Naive B cell (primary cell): ENCODE results near the gene AMPD2. TPM values are rescaled to one million over a fixed set of nuclear protein-coding genes. Genes with fewer than 3 reads are reported as not detected.

Source experiments
- ATAC-seq, 2 donors: fragments of 150-1000 bp; cut with Tn5 transposase; 2 replicates each; pipeline ENCODE4 v1.10.0; 2021; ENCODE audit warnings: low read depth in 2 of 2, mild to moderate bottlenecking in 2 of 2, moderate library complexity in 2 of 2
- DNase-seq: peaks from one replicate; pipeline ENCODE4 v3.0.0; 2022
- H3K27ac Mint-ChIP-seq, 6 donors: one replicate each; pipeline ENCODE4 v1.8.0; 2020 to 2022; ENCODE audit warnings: mild to moderate bottlenecking in 6 of 6, mixed read lengths in 6 of 6, moderate library complexity in 5 of 6, inconsistent platforms in 2 of 6
- H3K27me3 Mint-ChIP-seq, 3 donors: one replicate each; pipeline ENCODE4 v1.8.0; 2021 to 2022; ENCODE audit warnings: mixed read lengths in 3 of 3, mild to moderate bottlenecking in 1 of 3
- H3K36me3 Mint-ChIP-seq, 2 donors: one replicate each; pipeline ENCODE4 v1.8.0; 2020 to 2022; ENCODE audit warnings: mixed read lengths in 2 of 2, inconsistent platforms in 1 of 2, mild to moderate bottlenecking in 1 of 2
- H3K4me1 Mint-ChIP-seq, 3 donors: one replicate each; pipeline ENCODE4 v1.8.0; 2020 to 2022; ENCODE audit warnings: mixed read lengths in 3 of 3, inconsistent platforms in 1 of 3, mild to moderate bottlenecking in 1 of 3, moderate library complexity in 1 of 3
- H3K4me3 Mint-ChIP-seq, 8 donors: one replicate each; pipeline ENCODE4 v1.8.0; 2020 to 2022; ENCODE audit warnings: mild to moderate bottlenecking in 8 of 8, mixed read lengths in 8 of 8, moderate library complexity in 8 of 8, inconsistent platforms in 2 of 8
- H3K9me3 Mint-ChIP-seq, 7 donors: one replicate each; pipeline ENCODE4 v1.8.0; 2020 to 2022; ENCODE audit warnings: mixed read lengths in 7 of 7, mild to moderate bottlenecking in 5 of 7, inconsistent platforms in 2 of 7, moderate library complexity in 1 of 7
- polyA plus RNA-seq, 6 donors: library from polyadenylated mRNA; unstranded; fragments of 300-500 nt; fragmentation: Illumina TruSeq; gene quantifications; one replicate each; pipeline ENCODE4 v1.2.3, GENCODE V29; 2021; ENCODE audit warnings: low read depth in 6 of 6

Gene AMPD2
- polyA plus RNA-seq, 6 donors from 2014 or later: 14.3 to 34.9 (median 25.6) TPM

DNA sequence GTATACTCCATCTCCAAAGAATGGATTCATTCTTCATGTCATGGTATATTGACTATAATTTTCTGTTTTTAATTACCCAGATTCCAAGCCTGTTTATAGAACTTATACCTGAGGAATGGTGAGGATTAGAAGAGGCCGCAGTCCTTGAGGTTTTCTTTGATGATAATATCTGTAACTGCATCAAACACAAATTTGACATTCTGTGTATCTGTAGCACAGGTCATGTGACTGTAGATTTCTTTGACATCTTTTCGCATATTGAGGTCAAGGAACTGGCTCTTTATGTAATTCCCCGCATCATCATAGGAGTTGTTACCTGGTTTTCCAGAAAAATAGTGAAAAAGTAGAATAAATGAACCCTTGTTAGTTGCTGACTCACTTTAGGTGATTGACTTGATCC lies 16.4 kb upstream of the AMPD2 start:
- H3K36me3 Mint-ChIP-seq: no peaks in the 10 kb centered on the region
- peaks cover 0 to 5% (median 0%) of the 10 kb centered on the region in 3 donors for H3K4me1 Mint-ChIP-seq
- DNase-seq (no peak), ATAC-seq (no peak)
- no peak overlapping the region for H3K27ac Mint-ChIP-seq
- H3K4me3 Mint-ChIP-seq: no peak overlapping the region
- no peaks in the 10 kb centered on the region for H3K27me3 Mint-ChIP-seq
- H3K9me3 Mint-ChIP-seq: no peaks in the 10 kb centered on the region

DNA sequence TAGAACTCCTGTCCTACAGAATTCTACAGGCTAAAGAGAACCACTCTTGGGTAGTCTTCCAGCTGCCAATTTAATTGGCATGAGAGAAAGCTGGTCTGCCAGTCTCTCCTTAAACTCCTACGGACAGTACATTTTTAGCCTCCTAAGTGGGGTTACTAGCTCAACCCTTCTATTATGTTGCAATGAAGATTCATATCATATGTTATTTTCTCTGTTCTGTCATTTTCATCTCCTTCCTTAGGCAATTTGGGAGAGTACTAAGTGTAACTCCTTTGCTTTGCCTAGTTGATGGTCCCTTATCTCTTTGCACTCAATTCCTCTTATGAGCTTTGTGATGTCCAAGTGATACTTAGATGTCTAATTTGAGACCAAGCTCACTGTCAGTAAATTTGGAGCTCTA lies 14.3 kb upstream of the AMPD2 start:
- H3K36me3 Mint-ChIP-seq: no peaks in the 10 kb centered on the region
- no peak overlapping the region for H3K27ac Mint-ChIP-seq
- ATAC-seq (no peak), DNase-seq (no peak)
- H3K4me1 Mint-ChIP-seq: peaks cover 0 to 2% (median 0%) of the 10 kb centered on the region in 3 donors
- H3K27me3 Mint-ChIP-seq: no peaks in the 10 kb centered on the region
- H3K9me3 Mint-ChIP-seq: no peaks in the 10 kb centered on the region
- no peak overlapping the region for H3K4me3 Mint-ChIP-seq

DNA sequence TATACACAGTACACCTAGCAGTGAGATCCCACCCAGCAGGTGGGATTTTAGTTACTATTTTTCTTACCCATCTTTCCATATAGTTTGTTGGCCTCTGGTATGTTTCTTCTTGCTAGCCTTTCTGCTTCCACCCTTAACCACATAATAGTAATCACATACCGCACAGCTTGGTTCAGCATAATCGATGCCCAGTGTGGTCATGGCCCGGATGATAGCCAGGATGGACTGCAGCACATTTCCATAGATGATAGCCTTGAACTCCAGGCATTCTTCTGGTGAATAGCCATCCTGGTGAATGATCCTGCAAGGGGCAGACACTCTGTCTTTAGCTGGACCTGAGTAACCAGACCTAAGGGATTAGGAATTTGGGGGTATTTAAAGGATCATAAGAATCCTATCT lies 9.8 kb upstream of the AMPD2 start:
- H3K27ac Mint-ChIP-seq: no peak overlapping the region
- DNase-seq (no peak), ATAC-seq (no peak)
- no peaks in the 10 kb centered on the region for H3K9me3 Mint-ChIP-seq
- no peaks in the 10 kb centered on the region for H3K36me3 Mint-ChIP-seq
- H3K4me1 Mint-ChIP-seq: peaks cover 0 to 3% (median 0%) of the 10 kb centered on the region in 3 donors
- no peak overlapping the region for H3K4me3 Mint-ChIP-seq
- peaks cover 0 to 4% (median 0%) of the 10 kb centered on the region in 3 donors for H3K27me3 Mint-ChIP-seq

DNA sequence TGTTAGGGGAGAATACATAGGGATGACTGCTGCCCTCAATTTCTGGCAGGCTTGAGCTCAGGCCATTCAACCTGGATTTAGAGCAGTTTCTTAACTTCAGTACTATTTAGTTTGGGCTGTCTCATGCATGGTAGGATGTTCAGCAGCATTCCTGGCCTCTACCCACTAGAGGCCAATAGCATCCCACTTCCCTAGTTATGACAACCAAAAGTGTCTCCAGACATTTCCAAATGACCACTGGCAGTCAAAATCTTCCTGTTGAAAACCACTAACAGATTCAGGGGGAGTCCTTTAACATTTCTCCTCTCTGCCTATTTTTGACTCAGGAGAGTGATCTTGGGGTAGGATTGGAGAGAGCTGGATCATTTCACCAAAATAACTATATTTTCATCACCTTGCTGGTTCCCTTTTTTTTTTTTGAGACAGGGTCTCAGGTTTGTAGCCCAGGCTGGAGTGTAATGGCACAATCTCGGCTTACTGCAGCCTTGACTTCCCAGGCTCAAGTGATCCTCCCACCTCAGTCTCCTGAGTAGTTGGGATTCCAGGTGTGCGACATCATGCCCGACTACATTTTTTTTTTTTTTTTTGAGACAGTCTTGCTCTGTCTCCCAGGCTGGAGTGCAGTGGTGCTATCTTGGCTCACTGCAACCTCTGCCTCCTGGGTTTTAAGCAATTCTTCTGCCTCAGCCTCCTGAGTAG lies 8.9 kb upstream of the AMPD2 start:
- no peaks in the 10 kb centered on the region for H3K9me3 Mint-ChIP-seq
- H3K27ac Mint-ChIP-seq: no peak overlapping the region
- peaks cover 4 to 8% (median 6%) of the 10 kb centered on the region in 3 donors for H3K4me1 Mint-ChIP-seq
- H3K36me3 Mint-ChIP-seq: no peaks in the 10 kb centered on the region
- ATAC-seq (no peak), DNase-seq (no peak)
- peaks cover 0 to 4% (median 0%) of the 10 kb centered on the region in 3 donors for H3K27me3 Mint-ChIP-seq
- no peak overlapping the region for H3K4me3 Mint-ChIP-seq

DNA sequence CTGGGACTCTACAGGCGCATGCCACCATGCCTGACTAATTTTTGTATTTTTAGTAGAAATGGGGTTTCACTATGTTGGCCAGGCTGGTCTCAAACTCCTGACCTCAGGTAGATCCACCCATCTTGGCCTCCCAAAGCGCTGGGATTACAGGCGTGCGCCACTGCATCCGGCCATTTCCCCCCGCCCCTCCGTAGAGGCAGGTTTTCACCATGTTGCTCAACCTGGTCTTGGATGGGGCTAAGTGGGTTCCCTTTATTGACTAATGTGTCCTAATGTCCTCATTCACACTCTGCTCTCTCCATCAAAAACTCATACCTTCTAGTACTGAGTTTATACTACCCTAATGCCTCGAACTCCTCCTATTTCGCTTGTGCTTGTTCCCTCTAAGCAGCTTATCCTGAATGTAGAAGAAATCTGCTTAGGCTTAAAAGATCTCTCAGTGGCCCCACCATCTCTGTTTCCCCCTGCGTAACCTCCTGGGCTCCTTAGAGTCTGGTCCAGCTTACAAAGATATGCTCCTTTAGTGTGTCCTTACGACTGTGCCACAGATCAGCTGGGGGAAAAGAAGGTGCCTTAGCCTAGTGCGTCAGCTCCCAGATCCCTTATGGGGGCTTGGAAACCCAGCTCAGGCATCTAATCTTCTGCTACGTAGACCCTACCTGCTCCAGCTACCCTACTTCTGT lies 8.2 kb upstream of the AMPD2 start:
- no peaks in the 10 kb centered on the region for H3K36me3 Mint-ChIP-seq

DNA sequence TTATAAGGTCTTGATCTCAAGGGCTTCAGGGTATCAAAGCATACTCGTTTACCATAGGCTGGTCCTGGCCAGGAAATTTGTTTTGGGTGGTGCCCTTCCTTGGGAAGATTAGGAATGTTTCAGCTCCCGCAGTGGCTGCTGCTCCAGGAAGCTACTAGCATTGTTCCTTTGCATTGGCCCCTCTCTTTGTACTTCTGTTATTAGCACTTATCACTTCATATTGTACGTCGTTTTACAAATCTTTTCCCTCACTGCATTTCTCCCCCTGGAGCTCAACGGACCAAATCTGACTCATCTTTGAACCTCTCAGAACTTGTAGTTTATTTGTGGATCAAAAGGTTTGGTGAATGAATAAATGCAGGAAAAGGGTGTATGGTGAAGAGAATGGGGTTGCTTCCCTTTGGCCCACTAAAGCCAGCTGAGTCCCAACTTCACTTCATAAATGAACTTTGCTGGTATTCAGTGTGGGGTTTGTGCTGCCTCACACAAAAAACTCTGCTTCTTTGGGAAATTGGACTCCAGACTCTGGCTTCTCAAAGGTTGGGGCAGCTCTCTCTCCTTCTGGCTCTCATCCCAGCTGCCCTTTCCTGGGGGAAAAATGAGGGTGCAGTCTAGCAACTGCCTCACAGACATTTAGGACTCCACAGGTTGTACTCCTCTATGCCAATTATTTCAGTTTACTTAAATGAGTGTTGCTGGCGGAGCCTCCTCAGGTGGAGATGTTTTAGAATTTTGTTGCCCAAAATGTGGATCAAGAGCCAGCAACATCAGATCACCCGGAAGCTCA lies 6.1 kb upstream of the AMPD2 start:
- H3K27ac Mint-ChIP-seq: peak overlapping the region in 1 of 6 donors; percentile 70
- no peak overlapping the region for H3K4me3 Mint-ChIP-seq
- no peak for DNase-seq
- H3K27me3 Mint-ChIP-seq: peaks cover 0 to 4% (median 0%) of the 10 kb centered on the region in 3 donors
- H3K4me1 Mint-ChIP-seq: peaks cover 18 to 19% (median 19%) of the 10 kb centered on the region in 3 donors
- H3K9me3 Mint-ChIP-seq: no peaks in the 10 kb centered on the region
- no peak for ATAC-seq
- no peaks in the 10 kb centered on the region for H3K36me3 Mint-ChIP-seq

More for the DNA sequence above, 8.2 kb upstream of the AMPD2 start:
- ATAC-seq (no peak), DNase-seq (no peak)
- H3K27me3 Mint-ChIP-seq: peaks cover 0 to 4% (median 0%) of the 10 kb centered on the region in 3 donors
- no peaks in the 10 kb centered on the region for H3K9me3 Mint-ChIP-seq
- peaks cover 11 to 15% (median 12%) of the 10 kb centered on the region in 3 donors for H3K4me1 Mint-ChIP-seq
- H3K4me3 Mint-ChIP-seq: no peak overlapping the region
- H3K27ac Mint-ChIP-seq: peak overlapping the region in 1 of 6 donors; percentile 48

DNA sequence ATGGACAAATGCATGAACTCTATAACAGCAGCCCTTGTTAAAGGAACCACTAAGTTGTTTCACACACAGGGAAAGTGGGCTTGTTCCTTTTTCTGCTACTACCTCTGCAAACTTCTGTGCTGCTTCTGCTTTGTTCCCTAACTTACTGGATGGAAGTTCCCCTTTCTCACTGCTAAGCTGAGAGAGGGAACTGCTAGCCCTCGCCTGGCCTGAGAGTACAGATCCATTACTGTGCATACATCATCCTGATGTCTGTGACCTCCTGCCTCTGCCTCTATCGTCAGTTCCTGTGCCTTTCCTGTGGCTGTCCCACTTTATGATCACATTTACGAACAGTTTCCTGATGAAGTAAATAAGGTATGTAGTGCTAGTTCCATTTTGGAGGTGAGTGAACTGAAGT lies 3.8 kb upstream of the AMPD2 start:
- ATAC-seq: peak; percentile 79 to 80
- Mint-ChIP-seq H3K36me3 (no peaks in the 10 kb centered on the region), H3K27me3 (peaks cover 0 to 4% (median 0%) of the 10 kb centered on the region in 3 donors), H3K4me1 (peaks cover 33 to 40% (median 33%) of the 10 kb centered on the region in 3 donors), H3K9me3 (no peaks in the 10 kb centered on the region), H3K4me3 (peak overlapping the region in 4 of 8 donors; percentile 7 to 49 (median 36)), H3K27ac (peak overlapping the region; percentile 3 to 88 (median 40))
- peak; percentile 62 for DNase-seq

DNA sequence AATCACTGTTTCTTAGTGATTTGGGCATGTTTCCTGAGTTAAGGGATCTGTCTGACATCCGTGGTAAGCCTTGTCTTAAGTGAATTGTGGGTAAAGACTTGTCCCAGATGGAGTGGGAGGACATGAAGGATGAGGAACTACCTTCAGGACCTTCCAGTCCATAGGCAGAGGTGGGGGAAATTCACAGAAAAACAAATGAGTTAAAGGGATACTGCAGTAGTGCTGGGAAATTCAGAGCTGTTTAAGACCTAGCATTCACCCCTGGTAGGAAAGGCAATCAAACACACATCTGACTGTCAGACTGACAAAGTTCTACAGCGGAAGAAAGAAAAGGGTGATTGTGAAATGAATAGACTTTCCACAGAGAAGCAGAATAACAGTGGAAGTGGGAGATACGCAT lies 3.2 kb upstream of the AMPD2 start:
- H3K36me3 Mint-ChIP-seq: no peaks in the 10 kb centered on the region
- no peaks in the 10 kb centered on the region for H3K9me3 Mint-ChIP-seq
- ATAC-seq: no peak
- H3K4me1 Mint-ChIP-seq: peaks cover 37 to 42% (median 38%) of the 10 kb centered on the region in 3 donors
- DNase-seq: no peak
- H3K27me3 Mint-ChIP-seq: peaks cover 0 to 4% (median 0%) of the 10 kb centered on the region in 3 donors
- peak overlapping the region in 2 of 8 donors; percentile 17 to 44 for H3K4me3 Mint-ChIP-seq
- H3K27ac Mint-ChIP-seq: peak overlapping the region in 5 of 6 donors; percentile 3 to 88 (median 63)

DNA sequence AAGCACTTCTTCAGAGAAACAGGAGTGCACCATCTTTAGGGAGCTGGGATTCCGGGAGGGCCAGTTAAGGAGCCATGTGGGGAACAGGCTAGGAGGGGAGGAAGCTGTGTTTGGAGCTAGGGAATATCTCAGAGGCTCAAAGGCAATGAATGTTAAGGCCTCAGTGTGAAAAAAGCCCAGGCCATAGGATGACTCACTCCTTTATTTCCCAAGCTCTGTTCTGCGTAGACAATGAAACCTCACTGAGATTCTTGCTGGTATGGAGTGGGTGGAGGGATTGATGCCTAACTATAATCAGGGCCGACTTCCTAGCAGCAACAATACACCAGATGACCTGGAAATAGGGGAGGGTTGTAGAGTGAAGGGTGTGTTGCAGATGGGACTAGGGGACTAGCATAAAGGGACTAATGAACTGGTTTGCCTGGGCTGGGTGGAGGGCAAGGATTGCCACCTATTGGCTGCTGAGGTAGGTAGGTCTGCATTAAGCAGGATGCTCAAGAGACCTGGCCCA lies 2.3 kb upstream of the AMPD2 start:
- Mint-ChIP-seq H3K9me3 (no peaks in the 10 kb centered on the region), H3K4me3 (peak overlapping the region in 1 of 8 donors; percentile 44), H3K4me1 (peaks cover 46 to 51% (median 47%) of the 10 kb centered on the region in 3 donors), H3K27ac (peak overlapping the region in 2 of 6 donors; percentile 33 to 37), H3K36me3 (no peaks in the 10 kb centered on the region), H3K27me3 (no peaks in the 10 kb centered on the region)
- ATAC-seq (no peak), DNase-seq (no peak)

DNA sequence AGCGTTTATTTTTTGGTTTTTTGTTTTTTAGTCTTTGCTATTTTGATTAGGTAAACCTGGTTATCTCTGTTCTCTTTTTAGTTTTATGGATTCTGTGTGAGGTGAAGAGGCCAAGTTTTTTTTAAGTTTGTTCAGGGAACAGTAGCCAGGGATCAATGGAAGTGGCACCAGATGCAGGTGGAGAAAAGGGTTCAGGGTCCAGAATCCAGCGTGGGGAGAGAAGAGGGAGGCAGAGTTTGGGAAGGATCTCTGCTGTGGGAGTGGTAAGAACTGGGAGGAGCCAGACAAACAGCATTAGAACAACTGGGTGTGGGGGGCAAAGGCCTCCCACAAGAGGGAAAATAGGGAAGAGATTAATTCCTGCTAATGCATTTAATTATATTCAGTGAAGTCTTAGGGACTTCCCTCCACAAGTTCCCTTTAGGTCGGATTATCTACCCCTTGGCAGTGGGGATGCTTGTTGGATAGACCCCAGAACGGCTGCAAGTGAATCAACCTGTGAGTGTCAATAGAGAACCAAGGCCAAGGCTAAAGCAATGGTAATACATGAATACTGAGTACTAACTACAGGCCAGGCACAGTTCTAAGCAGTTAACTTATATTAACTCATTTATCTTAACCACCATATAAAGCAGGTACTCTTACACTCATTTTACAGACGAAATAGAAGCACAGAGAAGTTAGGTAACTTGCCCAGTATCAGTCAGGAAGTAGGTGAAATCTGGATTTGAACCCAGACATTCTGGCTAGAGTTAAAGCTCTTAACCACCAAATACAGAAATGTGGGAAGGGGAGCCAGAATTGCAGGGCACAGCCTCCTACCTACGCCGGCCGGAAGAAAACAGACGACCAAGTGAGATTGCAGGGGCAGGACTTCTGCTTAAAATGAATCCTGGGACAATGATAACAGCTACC lies 719 bp upstream of the AMPD2 start:
- Mint-ChIP-seq H3K36me3 (no peaks in the 10 kb centered on the region), H3K4me1 (peaks cover 59 to 67% (median 63%) of the 10 kb centered on the region in 3 donors), H3K4me3 (peak overlapping the region; percentile 93 to 99 (median 98)), H3K9me3 (no peaks in the 10 kb centered on the region), H3K27ac (peak overlapping the region; percentile 89 to 98 (median 97)), H3K27me3 (no peaks in the 10 kb centered on the region)
- DNase-seq (no peak), ATAC-seq (no peak)

DNA sequence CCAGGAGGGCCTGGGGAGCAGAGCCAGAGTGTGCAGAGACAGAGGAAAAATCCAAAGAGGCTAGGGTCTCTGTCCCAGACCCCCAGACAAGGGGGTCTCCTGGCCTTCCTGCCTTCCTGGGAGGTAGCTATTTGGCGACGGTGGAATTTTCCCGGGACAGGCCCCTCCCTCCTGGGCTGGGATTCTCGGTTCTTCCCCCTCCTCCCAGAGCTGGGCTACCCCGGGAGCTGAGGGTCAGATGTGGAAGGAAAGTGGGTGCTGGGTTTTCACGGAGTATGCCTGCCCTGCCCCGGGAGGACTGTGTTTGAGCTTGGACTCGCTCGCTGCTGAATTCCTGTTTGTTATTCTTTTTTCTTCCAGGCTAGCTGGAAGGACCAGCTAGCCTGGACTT lies 759 bp downstream of the AMPD2 start:
- Mint-ChIP-seq H3K27me3 (no peaks in the 10 kb centered on the region), H3K4me3 (peak overlapping the region; percentile 93 to 99 (median 98)), H3K9me3 (no peaks in the 10 kb centered on the region), H3K4me1 (peaks cover 68 to 82% (median 69%) of the 10 kb centered on the region in 3 donors), H3K36me3 (no peaks in the 10 kb centered on the region), H3K27ac (peak overlapping the region; percentile 86 to 97 (median 96))
- DNase-seq: no peak
- no peak for ATAC-seq

DNA sequence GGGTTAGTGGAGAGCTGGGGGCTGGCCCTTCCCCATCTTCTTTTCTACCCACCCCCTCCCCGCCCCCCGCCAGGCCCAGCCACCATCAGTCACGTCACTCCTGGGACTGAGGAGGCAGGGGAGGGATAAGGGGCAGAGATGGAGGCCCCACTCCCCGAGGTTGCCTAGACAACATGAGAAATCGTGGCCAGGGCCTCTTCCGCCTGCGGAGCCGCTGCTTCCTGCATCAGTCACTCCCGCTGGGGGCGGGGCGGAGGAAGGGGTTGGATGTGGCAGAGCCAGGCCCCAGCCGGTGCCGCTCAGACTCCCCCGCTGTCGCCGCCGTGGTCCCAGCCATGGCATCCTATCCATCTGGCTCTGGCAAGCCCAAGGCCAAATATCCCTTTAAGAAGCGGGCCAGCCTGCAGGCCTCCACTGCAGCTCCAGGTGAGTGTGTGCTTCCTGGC lies 1.2 kb downstream of the AMPD2 start:
- Mint-ChIP-seq H3K4me3 (peak overlapping the region; percentile 93 to 99 (median 98)), H3K4me1 (peaks cover 64 to 82% (median 67%) of the 10 kb centered on the region in 3 donors), H3K9me3 (no peaks in the 10 kb centered on the region), H3K27me3 (no peaks in the 10 kb centered on the region), H3K27ac (peak overlapping the region; percentile 67 to 97 (median 96)), H3K36me3 (peaks cover 0 to under 1% of the 10 kb centered on the region in 2 donors)
- peak; percentile 64 to 66 for ATAC-seq
- DNase-seq: peak; percentile 84
